Measurements from ENCODE around the gene DNAJC4.

Gene DNAJC4

GRCh38 chr11:64258946-64259532, 28.7 kb downstream of the DNAJC4 start:
- Histone ChIP-seq H3K36me3 (ENCODE audit: low read length) (no peaks in the 10 kb centered on the region), H3K9me3 (ENCODE audit: insufficient read depth, low read length) (no peaks in the 10 kb centered on the region), H3K9me2 (replicated peaks; ENCODE audit: insufficient read depth, low read length) (no peaks in the 10 kb centered on the region), H3K9ac (ENCODE audit: low read length) (no peak overlapping the region), H4K20me1 (ENCODE audit: low read depth, low read length) (no peaks in the 10 kb centered on the region), H3K4me2 (ENCODE audit: low read depth, low read length, poor library complexity, severe bottlenecking) (no peak overlapping the region), H2AFZ (ENCODE audit: low read depth, low read length, severe bottlenecking) (no peak overlapping the region), H3K27me3 (ENCODE audit: low read length) (no peaks in the 10 kb centered on the region), H3F3A (ENCODE audit: insufficient read depth) (no peaks in the 10 kb centered on the region), H3K79me2 (ENCODE audit: insufficient read depth, low read length) (no peaks in the 10 kb centered on the region), H3K4me3 (ENCODE audit: insufficient read depth, low read length, poor library complexity, severe bottlenecking) (no peak overlapping the region), H3K27ac (ENCODE audit: low read depth, low read length) (no peak overlapping the region)
- TF ChIP-seq, protein P1, sequence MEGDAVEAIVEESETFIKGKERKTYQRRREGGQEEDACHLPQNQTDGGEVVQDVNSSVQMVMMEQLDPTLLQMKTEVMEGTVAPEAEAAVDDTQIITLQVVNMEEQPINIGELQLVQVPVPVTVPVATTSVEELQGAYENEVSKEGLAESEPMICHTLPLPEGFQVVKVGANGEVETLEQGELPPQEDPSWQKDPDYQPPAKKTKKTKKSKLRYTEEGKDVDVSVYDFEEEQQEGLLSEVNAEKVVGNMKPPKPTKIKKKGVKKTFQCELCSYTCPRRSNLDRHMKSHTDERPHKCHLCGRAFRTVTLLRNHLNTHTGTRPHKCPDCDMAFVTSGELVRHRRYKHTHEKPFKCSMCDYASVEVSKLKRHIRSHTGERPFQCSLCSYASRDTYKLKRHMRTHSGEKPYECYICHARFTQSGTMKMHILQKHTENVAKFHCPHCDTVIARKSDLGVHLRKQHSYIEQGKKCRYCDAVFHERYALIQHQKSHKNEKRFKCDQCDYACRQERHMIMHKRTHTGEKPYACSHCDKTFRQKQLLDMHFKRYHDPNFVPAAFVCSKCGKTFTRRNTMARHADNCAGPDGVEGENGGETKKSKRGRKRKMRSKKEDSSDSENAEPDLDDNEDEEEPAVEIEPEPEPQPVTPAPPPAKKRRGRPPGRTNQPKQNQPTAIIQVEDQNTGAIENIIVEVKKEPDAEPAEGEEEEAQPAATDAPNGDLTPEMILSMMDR (IDR thresholded peaks at IDR 0.05; ENCODE audit: insufficient read depth, low read length, poor library complexity, severe bottlenecking): no peak
- no peak for TF ChIP-seq EZH2phosphoT487 (conservative IDR thresholded peaks at IDR 0.05; ENCODE audit: low read length)

DNA sequence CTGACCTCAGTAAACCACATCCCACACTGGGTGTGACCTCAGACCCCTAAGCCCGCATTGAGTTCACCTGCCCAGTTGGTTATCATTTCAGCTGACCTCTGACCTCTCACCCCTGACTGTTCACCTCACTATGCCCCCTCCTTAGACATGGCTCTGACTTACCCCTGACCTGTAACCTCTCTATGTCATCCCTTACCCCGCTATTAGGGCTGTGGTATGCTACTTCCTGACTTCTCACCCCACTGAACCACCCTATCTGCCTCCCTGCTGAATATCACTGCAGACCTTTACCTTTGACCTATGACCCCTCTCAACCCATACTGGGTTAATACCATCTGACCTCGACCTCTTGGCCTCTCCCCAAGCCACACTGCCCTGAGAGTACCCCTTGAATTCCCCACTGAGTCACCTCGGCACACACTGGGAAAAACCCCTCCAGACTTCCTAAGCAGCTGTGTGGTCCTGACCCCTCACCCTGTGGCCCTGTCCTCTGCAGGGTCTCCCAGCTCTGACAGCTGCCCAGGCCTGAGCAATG, 29.3 kb downstream of the DNAJC4 start:
- no peak overlapping the region for H3K4me2 ChIP-seq (ENCODE audit: low read depth, low read length, poor library complexity, severe bottlenecking)
- H3F3A ChIP-seq (ENCODE audit: insufficient read depth): no peaks in the 10 kb centered on the region
- H3K27me3 ChIP-seq (ENCODE audit: low read length): no peaks in the 10 kb centered on the region
- H3K27ac ChIP-seq (ENCODE audit: low read depth, low read length): no peak overlapping the region
- no peaks in the 10 kb centered on the region for H3K9me2 ChIP-seq (replicated peaks; ENCODE audit: insufficient read depth, low read length)
- no peaks in the 10 kb centered on the region for H3K9me3 ChIP-seq (ENCODE audit: insufficient read depth, low read length)
- TF ChIP-seq, protein P1 (IDR thresholded peaks at IDR 0.05; ENCODE audit: insufficient read depth, low read length, poor library complexity, severe bottlenecking): no peak
- TF ChIP-seq EZH2phosphoT487 (conservative IDR thresholded peaks at IDR 0.05; ENCODE audit: low read length): no peak
- H3K36me3 ChIP-seq (ENCODE audit: low read length): no peaks in the 10 kb centered on the region
- no peak overlapping the region for H2AFZ ChIP-seq (ENCODE audit: low read depth, low read length, severe bottlenecking)
- no peaks in the 10 kb centered on the region for H4K20me1 ChIP-seq (ENCODE audit: low read depth, low read length)
- H3K4me3 ChIP-seq (ENCODE audit: insufficient read depth, low read length, poor library complexity, severe bottlenecking): no peak overlapping the region
- no peak overlapping the region for H3K9ac ChIP-seq (ENCODE audit: low read length)
- H3K79me2 ChIP-seq (ENCODE audit: insufficient read depth, low read length): no peaks in the 10 kb centered on the region

DNA sequence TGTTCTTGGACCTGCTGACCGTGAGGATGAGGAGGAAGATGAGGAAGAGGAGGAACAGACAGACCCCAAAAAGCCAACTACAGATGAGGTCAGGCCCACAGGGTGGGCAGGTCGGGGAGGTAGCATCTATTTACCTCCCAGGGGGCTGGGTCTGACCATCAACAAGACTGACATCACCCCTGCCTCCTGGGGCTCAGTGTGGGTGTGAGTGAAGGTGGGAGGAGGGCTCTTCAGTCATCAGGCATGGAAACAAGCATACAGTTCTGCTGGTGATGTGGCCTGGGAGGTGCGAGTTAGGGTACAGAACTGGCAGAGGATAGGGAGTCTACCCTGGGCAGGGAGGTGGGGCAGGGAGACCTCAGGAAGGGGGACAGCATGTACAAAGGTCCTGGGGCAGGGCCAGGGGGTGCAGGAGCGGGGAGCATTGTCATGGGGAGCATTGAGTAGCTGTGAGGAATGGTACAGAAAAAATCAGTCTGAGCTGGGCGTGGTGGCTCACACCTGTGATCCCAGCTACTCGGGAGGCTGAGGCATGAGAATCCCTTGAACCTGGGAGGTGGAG, 29.9 kb downstream of the DNAJC4 start:
- no peaks in the 10 kb centered on the region for H3K36me3 ChIP-seq (ENCODE audit: low read length)
- no peaks in the 10 kb centered on the region for H3K9me2 ChIP-seq (replicated peaks; ENCODE audit: insufficient read depth, low read length)

More for the DNA sequence above, 29.9 kb downstream of the DNAJC4 start:
- H3K9me3 ChIP-seq (ENCODE audit: insufficient read depth, low read length): no peaks in the 10 kb centered on the region
- no peak overlapping the region for H3K4me3 ChIP-seq (ENCODE audit: insufficient read depth, low read length, poor library complexity, severe bottlenecking)
- H3K4me2 ChIP-seq (ENCODE audit: low read depth, low read length, poor library complexity, severe bottlenecking): no peak overlapping the region
- no peaks in the 10 kb centered on the region for H3K27me3 ChIP-seq (ENCODE audit: low read length)
- no peak overlapping the region for H3K9ac ChIP-seq (ENCODE audit: low read length)
- no peaks in the 10 kb centered on the region for H3F3A ChIP-seq (ENCODE audit: insufficient read depth)
- TF ChIP-seq, protein P1 (IDR thresholded peaks at IDR 0.05; ENCODE audit: insufficient read depth, low read length, poor library complexity, severe bottlenecking): no peak
- no peak for TF ChIP-seq EZH2phosphoT487 (conservative IDR thresholded peaks at IDR 0.05; ENCODE audit: low read length)
- H4K20me1 ChIP-seq (ENCODE audit: low read depth, low read length): no peaks in the 10 kb centered on the region
- H2AFZ ChIP-seq (ENCODE audit: low read depth, low read length, severe bottlenecking): no peak overlapping the region
- H3K27ac ChIP-seq (ENCODE audit: low read depth, low read length): no peak overlapping the region
- H3K79me2 ChIP-seq (ENCODE audit: insufficient read depth, low read length): no peaks in the 10 kb centered on the region

All from SU-DHL-6 (cell line).